Gastroesophageal sphincter (tissue), 4 donors: ENCODE data around the gene RASGEF1C. TPM values are rescaled to one million over a fixed set of nuclear protein-coding genes. Genes with fewer than 3 reads are reported as not detected.

Experiments used
- ATAC-seq: fragments of 150-250 bp; one replicate; pipeline ENCODE4 v1.9.1; 2016; ENCODE audit warnings: mild to moderate bottlenecking, moderate library complexity
- H3K27ac ChIP-seq, 4 donors: fragments of 200-600 bp; sonication (generic) in 3 of 4; 1 replicate in 3 of 4; 2 replicates in 1 of 4; pipeline ENCODE4 v1.5.1; 2016 to 2019
- H3K27me3 ChIP-seq: fragments of 200-600 bp; sonication (generic); one replicate; pipeline ENCODE4 v1.5.1; 2019
- H3K36me3 ChIP-seq, 2 donors: fragments of 200-600 bp; sonication (generic); one replicate each; pipeline ENCODE4 v1.5.1; 2019; ENCODE audit warnings: control low read depth in 1 of 2
- H3K4me1 ChIP-seq, 3 donors: fragments of 200-600 bp; sonication (generic); 1 replicate in 2 of 3; 2 replicates in 1 of 3; pipeline ENCODE4 v1.5.1; 2016 to 2019; ENCODE audit warnings: control low read depth in 2 of 3
- H3K4me3 ChIP-seq, 2 donors: fragments of 200-600 bp; sonication (generic); one replicate each; pipeline ENCODE4 v1.5.1; 2019; ENCODE audit warnings: mild to moderate bottlenecking in 1 of 2, moderate library complexity in 1 of 2
- H3K9me3 ChIP-seq, 3 donors: fragments of 200-600 bp; sonication (generic); one replicate each; pipeline ENCODE4 v1.5.1; 2017 to 2019; ENCODE audit warnings: control low read depth in 2 of 3
- EP300 ChIP-seq: sonication (generic); formaldehyde crosslinking; IDR thresholded peaks from one replicate; pipeline ENCODE4 v1.6.1; 2017; ENCODE audit warnings: antibody characterized with exemption, mild to moderate bottlenecking
- POLR2A ChIP-seq, 2 donors: fragments of 450-650 bp; IDR thresholded peaks; one replicate each; pipeline ENCODE4 v1.6.1; 2017; ENCODE audit warnings: antibody characterized with exemption in 2 of 2, mild to moderate bottlenecking in 2 of 2, moderate library complexity in 1 of 2
- POLR2AphosphoS5 ChIP-seq: sonication (generic); formaldehyde crosslinking; IDR thresholded peaks from one replicate; pipeline ENCODE4 v1.6.1; 2017; ENCODE audit warnings: antibody characterized with exemption
- WGBS, 2 donors: methylation state at CpG; one replicate each; pipeline ENCODE4 v1.1.5; 2018; ENCODE audit warnings: low coverage in 1 of 2; 5-methylcytosine and 5-hydroxymethylcytosine counted together
- total RNA-seq, 4 donors: library from RNA; depleted of rRNA; stranded (reverse); fragments of >200 nt; gene quantifications; one replicate each; pipeline ENCODE4 v1.1.0, GENCODE V29; 2016
- TF ChIP-seq, protein P1 (sequence below), 4 experiments: fragments of 200-600 bp in 2 of 4; fragments of 450-650 bp in 2 of 4; sonication (generic) in 1 of 4; IDR thresholded peaks; one replicate each; pipeline ENCODE4 v1.5.1; 2017 to 2019; ENCODE audit warnings: antibody characterized with exemption in 4 of 4, mild to moderate bottlenecking in 2 of 4, moderate library complexity in 2 of 4

Gene RASGEF1C
- total RNA-seq, 4 donors from 2014 or later, result 0.81 to 8.4 (median 2.0) TPM

GRCh38 chr5:180111273-180112002 lies 97.6 kb downstream of the RASGEF1C start:
- Histone ChIP-seq H3K27ac (no peak overlapping the region), H3K9me3 (peaks cover 0 to 20% (median 0%) of the 10 kb centered on the region in 3 donors), H3K4me1 (no peaks in the 10 kb centered on the region), H3K27me3 (peaks cover 16% of the 10 kb centered on the region), H3K4me3 (no peak overlapping the region), H3K36me3 (no peaks in the 10 kb centered on the region)
- WGBS, 2 donors, result 67 to 100% methylated on average over 2 of the region's 7 CpGs
- no peak for TF ChIP-seq POLR2A (IDR thresholded peaks at IDR 0.05)
- TF ChIP-seq EP300, result no peak
- TF ChIP-seq, protein P1, sequence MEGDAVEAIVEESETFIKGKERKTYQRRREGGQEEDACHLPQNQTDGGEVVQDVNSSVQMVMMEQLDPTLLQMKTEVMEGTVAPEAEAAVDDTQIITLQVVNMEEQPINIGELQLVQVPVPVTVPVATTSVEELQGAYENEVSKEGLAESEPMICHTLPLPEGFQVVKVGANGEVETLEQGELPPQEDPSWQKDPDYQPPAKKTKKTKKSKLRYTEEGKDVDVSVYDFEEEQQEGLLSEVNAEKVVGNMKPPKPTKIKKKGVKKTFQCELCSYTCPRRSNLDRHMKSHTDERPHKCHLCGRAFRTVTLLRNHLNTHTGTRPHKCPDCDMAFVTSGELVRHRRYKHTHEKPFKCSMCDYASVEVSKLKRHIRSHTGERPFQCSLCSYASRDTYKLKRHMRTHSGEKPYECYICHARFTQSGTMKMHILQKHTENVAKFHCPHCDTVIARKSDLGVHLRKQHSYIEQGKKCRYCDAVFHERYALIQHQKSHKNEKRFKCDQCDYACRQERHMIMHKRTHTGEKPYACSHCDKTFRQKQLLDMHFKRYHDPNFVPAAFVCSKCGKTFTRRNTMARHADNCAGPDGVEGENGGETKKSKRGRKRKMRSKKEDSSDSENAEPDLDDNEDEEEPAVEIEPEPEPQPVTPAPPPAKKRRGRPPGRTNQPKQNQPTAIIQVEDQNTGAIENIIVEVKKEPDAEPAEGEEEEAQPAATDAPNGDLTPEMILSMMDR (IDR thresholded peaks at IDR 0.05), result no peak
- TF ChIP-seq POLR2AphosphoS5, result no peak
- ATAC-seq, result no peak

GRCh38 chr5:180109920-180110319 lies 99.1 kb downstream of the RASGEF1C start:
- peaks cover 16% of the 10 kb centered on the region for H3K27me3 ChIP-seq
- TF ChIP-seq POLR2AphosphoS5, result no peak
- TF ChIP-seq, protein P1 (IDR thresholded peaks at IDR 0.05), result no peak
- no peak for TF ChIP-seq EP300
- TF ChIP-seq POLR2A (IDR thresholded peaks at IDR 0.05), result no peak
- peaks cover 0 to 30% (median 0%) of the 10 kb centered on the region in 3 donors for H3K9me3 ChIP-seq
- no peak overlapping the region for H3K27ac ChIP-seq
- WGBS, 2 donors, result 82 to 96% methylated on average over 4 to 5 of the region's 9 CpGs
- H3K36me3 ChIP-seq, result no peaks in the 10 kb centered on the region
- no peaks in the 10 kb centered on the region for H3K4me1 ChIP-seq
- no peak overlapping the region for H3K4me3 ChIP-seq
- no peak for ATAC-seq

GRCh38 chr5:180107005-180107404 lies 102.0 kb downstream of the RASGEF1C start:
- Histone ChIP-seq H3K4me1 (no peaks in the 10 kb centered on the region), H3K36me3 (no peaks in the 10 kb centered on the region), H3K27me3 (peaks cover 9% of the 10 kb centered on the region), H3K27ac (no peak overlapping the region), H3K4me3 (no peak overlapping the region), H3K9me3 (peaks cover 0 to 30% (median 0%) of the 10 kb centered on the region in 3 donors)
- no peak for ATAC-seq
- TF ChIP-seq POLR2AphosphoS5, result no peak
- TF ChIP-seq EP300, result no peak
- TF ChIP-seq, protein P1 (IDR thresholded peaks at IDR 0.05), result no peak
- no peak for TF ChIP-seq POLR2A (IDR thresholded peaks at IDR 0.05)
- 80 to 86% methylated on average over 1 of the region's 1 CpG for WGBS, 2 donors

GRCh38 chr5:180105827-180106312 lies 103.1 kb downstream of the RASGEF1C start:
- no peaks in the 10 kb centered on the region for H3K4me1 ChIP-seq
- H3K9me3 ChIP-seq, result peaks cover 0 to 30% (median 0%) of the 10 kb centered on the region in 3 donors
- no peak for ATAC-seq
- peaks cover 9% of the 10 kb centered on the region for H3K27me3 ChIP-seq
- no peaks in the 10 kb centered on the region for H3K36me3 ChIP-seq
- 74 to 81% methylated on average over 5 of the region's 5 CpGs for WGBS, 2 donors
- H3K27ac ChIP-seq, result no peak overlapping the region
- TF ChIP-seq POLR2A (IDR thresholded peaks at IDR 0.05) (no peak), POLR2AphosphoS5 (no peak), EP300 (no peak)
- TF ChIP-seq, protein P1 (IDR thresholded peaks at IDR 0.05), result no peak
- no peak overlapping the region for H3K4me3 ChIP-seq

DNA sequence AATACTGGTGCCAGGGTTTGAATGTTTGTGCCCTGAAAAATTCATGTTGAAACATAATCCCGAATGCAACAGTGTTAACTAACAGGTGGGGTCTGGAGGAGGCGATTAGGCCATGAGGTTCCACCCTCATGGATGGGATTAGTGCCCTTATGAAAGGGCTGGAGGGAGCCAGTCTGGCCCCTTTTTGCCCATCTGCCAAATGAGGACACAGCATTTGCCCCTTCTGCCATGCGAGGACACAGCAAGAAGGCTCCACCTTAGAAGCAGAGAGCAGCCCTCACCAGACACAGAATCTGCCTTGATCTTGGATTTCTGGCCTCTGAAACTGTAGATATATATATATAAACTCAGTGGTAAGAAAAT lies 104.9 kb downstream of the RASGEF1C start:
- Histone ChIP-seq H3K9me3 (peaks cover 0 to 30% (median 0%) of the 10 kb centered on the region in 3 donors), H3K4me1 (no peaks in the 10 kb centered on the region), H3K27me3 (peaks cover 23% of the 10 kb centered on the region), H3K4me3 (no peak overlapping the region), H3K27ac (no peak overlapping the region), H3K36me3 (no peaks in the 10 kb centered on the region)
- ATAC-seq, result no peak
- 83 to 90% methylated on average over 2 to 3 of the region's 3 CpGs for WGBS, 2 donors
- TF ChIP-seq EP300, result no peak
- TF ChIP-seq POLR2A (IDR thresholded peaks at IDR 0.05), result no peak
- no peak for TF ChIP-seq POLR2AphosphoS5
- TF ChIP-seq, protein P1 (IDR thresholded peaks at IDR 0.05), result no peak
